ENCODE data around the gene SSBP3.
A peak's percentile ranks its signal among the peaks of the same experiment; 100 is the strongest.

SSBP3 gene

GRCh38 chr1:54370287-54370989, 35.8 kb downstream of the SSBP3 start:
- no peak for DNase-seq

- DNase-seq = no peak
These were observed 38.6 kb downstream of the SSBP3 start for GRCh38 chr1:54367613-54368012.

GRCh38 chr1:54365847-54366246, 40.3 kb downstream of the SSBP3 start:
- DNase-seq = no peak

- DNase-seq = no peak
These were observed 40.8 kb downstream of the SSBP3 start for GRCh38 chr1:54365398-54365797.

- DNase-seq = no peak
These were observed 41.2 kb downstream of the SSBP3 start for GRCh38 chr1:54364995-54365394.

- no peak for DNase-seq
These were observed 41.6 kb downstream of the SSBP3 start for GRCh38 chr1:54364582-54364981.

GRCh38 chr1:54363925-54364324, 42.3 kb downstream of the SSBP3 start:
- DNase-seq = no peak

- DNase-seq = no peak
These were observed 43.3 kb downstream of the SSBP3 start for GRCh38 chr1:54362881-54363340.

GRCh38 chr1:54361342-54361741, 44.9 kb downstream of the SSBP3 start:
- DNase-seq = no peak

GRCh38 chr1:54360165-54361005, 45.8 kb downstream of the SSBP3 start:
- no peak for DNase-seq

GRCh38 chr1:54359393-54360162, 46.6 kb downstream of the SSBP3 start:
- DNase-seq = no peak

GRCh38 chr1:54358503-54359168, 47.6 kb downstream of the SSBP3 start:
- DNase-seq = no peak

GRCh38 chr1:54357967-54358366, 48.2 kb downstream of the SSBP3 start:
- no peak for DNase-seq

- DNase-seq = peak; percentile 12 to 22
These were observed 49.5 kb downstream of the SSBP3 start for GRCh38 chr1:54356680-54357147.

- no peak for DNase-seq
These were observed 50.1 kb downstream of the SSBP3 start for GRCh38 chr1:54355931-54356679.

- DNase-seq = no peak
These were observed 51.3 kb downstream of the SSBP3 start for GRCh38 chr1:54354899-54355298.

GRCh38 chr1:54353959-54354358, 52.2 kb downstream of the SSBP3 start:
- no peak for DNase-seq

GRCh38 chr1:54352755-54353154, 53.4 kb downstream of the SSBP3 start:
- no peak for DNase-seq

- no peak for DNase-seq
These were observed 55.8 kb downstream of the SSBP3 start for GRCh38 chr1:54350360-54350759.

GRCh38 chr1:54348700-54349021, 57.5 kb downstream of the SSBP3 start:
- no peak for DNase-seq

- DNase-seq = no peak
These were observed 58.1 kb downstream of the SSBP3 start for GRCh38 chr1:54347955-54348699.

Data from stimulated activated CD4-positive, alpha-beta T cell treated with anti-CD3 and anti-CD28 coated beads, Interleukin-2, amount 100 ng/mL, for 48 hours (primary cell).